Tibial nerve (tissue), 4 donors: ENCODE data around the gene RAB20. TPM values are rescaled to one million over a fixed set of nuclear protein-coding genes. Genes with fewer than 3 reads are reported as not detected.

Source experiments
- DNase-seq, 2 donors: peaks; one replicate each; pipeline ENCODE4 v3.0.0-alpha.2; 2019; ENCODE audit warnings: low spot score in 2 of 2
- H3K27ac ChIP-seq, 4 donors: fragments of 200-600 bp; sonication (generic) in 3 of 4; one replicate each; pipeline ENCODE4 v1.5.1; 2017 to 2019; ENCODE audit warnings: mild to moderate bottlenecking in 1 of 4
- H3K27me3 ChIP-seq, 2 donors: fragments of 200-600 bp; sonication (generic) in 1 of 2; one replicate each; pipeline versions ENCODE4 v1.5.1 to v1.6.0; 2017 to 2019
- H3K36me3 ChIP-seq, 3 donors: fragments of 200-600 bp; sonication (generic); one replicate each; pipeline ENCODE4 v1.5.1; 2018 to 2019
- H3K4me1 ChIP-seq, 4 donors: fragments of 200-600 bp; sonication (generic) in 3 of 4; one replicate each; pipeline ENCODE4 v1.5.1; 2017 to 2019
- H3K4me3 ChIP-seq, 4 donors: fragments of 200-600 bp; sonication (generic) in 3 of 4; one replicate each; pipeline ENCODE4 v1.5.1; 2017 to 2019; ENCODE audit warnings: mild to moderate bottlenecking in 1 of 4, moderate library complexity in 1 of 4
- H3K9me3 ChIP-seq, 4 donors: fragments of 200-600 bp; sonication (generic) in 3 of 4; one replicate each; pipeline ENCODE4 v1.5.1; 2017 to 2019
- EP300 ChIP-seq, 2 donors: sonication (generic); formaldehyde crosslinking; IDR thresholded peaks; one replicate each; pipeline ENCODE4 v1.6.1; 2017; ENCODE audit warnings: antibody characterized with exemption in 2 of 2, mild to moderate bottlenecking in 1 of 2
- POLR2A ChIP-seq, 2 donors: fragments of 450-650 bp; IDR thresholded peaks; one replicate each; pipeline ENCODE4 v1.6.1; 2017; ENCODE audit warnings: antibody characterized with exemption in 2 of 2, mild to moderate bottlenecking in 2 of 2, moderate library complexity in 2 of 2
- WGBS, 2 donors: methylation state at CpG; one replicate each; pipeline ENCODE4 v1.1.5; 2018; 5-methylcytosine and 5-hydroxymethylcytosine counted together
- total RNA-seq, 4 donors: library from RNA; depleted of rRNA; stranded (reverse); fragments of >200 nt; gene quantifications; one replicate each; pipeline ENCODE4 v1.1.0, GENCODE V29; 2016
- TF ChIP-seq, protein P1 (sequence below), 5 experiments: fragments of 200-600 bp in 3 of 5; fragments of 450-650 bp in 2 of 5; sonication (generic) in 3 of 5; IDR thresholded peaks; one replicate each; pipeline ENCODE4 v1.5.1; 2016 to 2019; ENCODE audit warnings: antibody characterized with exemption in 5 of 5, mild to moderate bottlenecking in 3 of 5, moderate library complexity in 2 of 5

Gene RAB20
- total RNA-seq, 4 donors from 2014 or later = 28.5 to 52.5 (median 30.2) TPM

DNA sequence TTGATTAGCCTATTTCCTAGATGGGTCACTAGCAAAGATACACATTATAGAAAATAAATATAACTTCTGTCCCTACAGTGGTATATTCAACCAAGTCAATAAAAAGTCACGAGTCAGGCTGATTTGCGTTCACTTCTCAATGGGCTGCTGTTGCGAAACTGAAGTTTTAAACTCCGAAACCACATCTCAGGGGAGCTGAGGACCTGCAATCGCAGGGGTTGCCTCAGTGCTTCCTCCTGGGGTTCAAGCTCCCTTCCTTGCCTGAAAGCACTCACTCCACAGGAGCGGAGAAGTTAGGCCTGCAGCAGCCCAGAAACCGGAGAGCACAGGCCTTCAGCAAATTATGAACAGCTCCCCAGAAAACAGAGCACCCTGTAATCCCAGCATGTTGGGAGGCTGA lies 39.6 kb downstream of the RAB20 start:
- DNase-seq = peak in 1 of 2 donors; percentile 47
- 82 to 85% methylated on average over 7 of the region's 7 CpGs for WGBS, 2 donors
- Histone ChIP-seq H3K27me3 (no peaks in the 10 kb centered on the region), H3K27ac (peak overlapping the region; percentile 75 to 93 (median 84)), H3K36me3 (peaks cover 0 to 10% (median 0%) of the 10 kb centered on the region in 3 donors), H3K4me3 (no peak overlapping the region), H3K4me1 (peaks cover 0 to 98% (median 67%) of the 10 kb centered on the region in 4 donors), H3K9me3 (no peaks in the 10 kb centered on the region)
- TF ChIP-seq EP300 (IDR thresholded peaks at IDR 0.05) (peak; percentile 66 to 76), POLR2A (IDR thresholded peaks at IDR 0.05) (no peak)

DNA sequence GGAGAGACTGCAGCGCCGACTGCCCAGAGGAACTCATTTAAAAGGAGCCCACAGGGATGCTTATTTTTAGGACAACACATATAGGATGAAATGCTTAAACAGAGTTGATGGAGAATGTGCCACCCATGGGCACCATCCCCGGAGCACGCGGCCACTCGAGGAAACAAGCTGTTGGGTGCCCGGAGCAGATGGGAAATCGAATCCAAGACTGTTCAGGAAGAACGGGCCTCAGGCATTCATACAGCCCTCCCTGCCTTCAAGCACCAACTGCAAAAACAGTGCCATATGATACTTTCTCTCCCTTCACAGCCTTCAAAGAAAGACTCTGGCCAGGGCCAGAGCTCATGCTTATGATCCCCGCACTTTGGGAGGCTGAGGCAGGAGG lies 40.2 kb downstream of the RAB20 start:
- TF ChIP-seq POLR2A (IDR thresholded peaks at IDR 0.05) = no peak
- TF ChIP-seq, protein P1, sequence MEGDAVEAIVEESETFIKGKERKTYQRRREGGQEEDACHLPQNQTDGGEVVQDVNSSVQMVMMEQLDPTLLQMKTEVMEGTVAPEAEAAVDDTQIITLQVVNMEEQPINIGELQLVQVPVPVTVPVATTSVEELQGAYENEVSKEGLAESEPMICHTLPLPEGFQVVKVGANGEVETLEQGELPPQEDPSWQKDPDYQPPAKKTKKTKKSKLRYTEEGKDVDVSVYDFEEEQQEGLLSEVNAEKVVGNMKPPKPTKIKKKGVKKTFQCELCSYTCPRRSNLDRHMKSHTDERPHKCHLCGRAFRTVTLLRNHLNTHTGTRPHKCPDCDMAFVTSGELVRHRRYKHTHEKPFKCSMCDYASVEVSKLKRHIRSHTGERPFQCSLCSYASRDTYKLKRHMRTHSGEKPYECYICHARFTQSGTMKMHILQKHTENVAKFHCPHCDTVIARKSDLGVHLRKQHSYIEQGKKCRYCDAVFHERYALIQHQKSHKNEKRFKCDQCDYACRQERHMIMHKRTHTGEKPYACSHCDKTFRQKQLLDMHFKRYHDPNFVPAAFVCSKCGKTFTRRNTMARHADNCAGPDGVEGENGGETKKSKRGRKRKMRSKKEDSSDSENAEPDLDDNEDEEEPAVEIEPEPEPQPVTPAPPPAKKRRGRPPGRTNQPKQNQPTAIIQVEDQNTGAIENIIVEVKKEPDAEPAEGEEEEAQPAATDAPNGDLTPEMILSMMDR (IDR thresholded peaks at IDR 0.05) = no peak
- TF ChIP-seq EP300 (IDR thresholded peaks at IDR 0.05) = no peak
- H3K9me3 ChIP-seq = no peaks in the 10 kb centered on the region
- H3K4me1 ChIP-seq = peaks cover 0 to 91% (median 61%) of the 10 kb centered on the region in 4 donors
- WGBS, 2 donors = 57 to 60% methylated on average over 10 of the region's 10 CpGs
- peaks cover 0 to 13% (median 0%) of the 10 kb centered on the region in 3 donors for H3K36me3 ChIP-seq
- DNase-seq = no peak
- no peak overlapping the region for H3K4me3 ChIP-seq
- peak overlapping the region; percentile 75 to 93 (median 84) for H3K27ac ChIP-seq
- H3K27me3 ChIP-seq = no peaks in the 10 kb centered on the region

DNA sequence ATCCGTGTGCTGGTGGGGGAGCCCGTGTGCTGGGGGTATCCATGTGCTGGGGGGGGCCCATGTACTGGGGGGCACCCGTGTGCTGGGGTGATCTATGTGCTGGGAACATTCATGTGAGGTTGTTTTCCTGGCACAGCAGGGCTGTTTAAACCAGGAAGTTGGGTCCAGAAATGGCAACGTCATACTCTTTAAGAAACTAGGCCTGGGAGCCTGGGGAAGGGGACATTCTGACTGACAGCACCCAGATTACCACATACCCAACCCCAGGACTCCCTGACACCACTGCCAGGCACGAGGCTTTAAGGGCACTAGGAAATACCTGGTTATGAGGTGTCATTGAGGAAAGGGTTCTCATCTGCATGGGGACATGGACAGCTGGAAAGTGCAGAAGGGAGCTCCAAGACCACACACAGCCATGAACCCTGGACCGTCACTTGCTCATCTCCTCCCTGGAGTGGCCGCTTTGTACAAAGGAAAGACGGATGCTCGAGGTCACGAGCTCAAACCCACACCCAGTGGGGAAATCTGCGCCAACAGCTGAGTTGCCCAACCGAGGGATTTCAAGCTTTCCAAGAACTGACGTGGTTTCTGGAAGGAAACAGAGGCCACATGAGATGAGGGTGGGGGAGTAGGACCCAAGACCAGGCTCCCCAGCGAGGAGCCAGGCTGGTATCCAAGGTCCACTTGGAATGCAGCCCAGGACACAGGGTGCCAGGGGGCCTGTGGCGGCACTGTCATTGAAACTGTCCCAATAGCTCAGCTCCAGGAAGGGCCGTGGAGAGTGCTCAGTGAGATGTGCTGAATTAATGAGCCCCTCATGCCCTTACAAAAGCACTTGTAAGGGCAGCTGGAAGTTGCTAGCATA lies 40.9 kb downstream of the RAB20 start:
- Histone ChIP-seq H3K4me3 (no peak overlapping the region), H3K4me1 (peaks cover 0 to 85% (median 54%) of the 10 kb centered on the region in 4 donors), H3K27ac (peak overlapping the region; percentile 75 to 93 (median 84)), H3K9me3 (no peaks in the 10 kb centered on the region), H3K27me3 (no peaks in the 10 kb centered on the region), H3K36me3 (peaks cover 0 to 17% (median 0%) of the 10 kb centered on the region in 3 donors)
- TF ChIP-seq POLR2A (IDR thresholded peaks at IDR 0.05) = peak in 1 of 2 donors; percentile 30
- TF ChIP-seq, protein P1 (IDR thresholded peaks at IDR 0.05) = peak in 2 of 5 experiments; percentile 12 to 37
- TF ChIP-seq EP300 (IDR thresholded peaks at IDR 0.05) = peak; percentile 100
- DNase-seq = peak; percentile 85 to 91
- WGBS, 2 donors = 33 to 35% methylated on average over 12 to 16 of the region's 16 CpGs

DNA sequence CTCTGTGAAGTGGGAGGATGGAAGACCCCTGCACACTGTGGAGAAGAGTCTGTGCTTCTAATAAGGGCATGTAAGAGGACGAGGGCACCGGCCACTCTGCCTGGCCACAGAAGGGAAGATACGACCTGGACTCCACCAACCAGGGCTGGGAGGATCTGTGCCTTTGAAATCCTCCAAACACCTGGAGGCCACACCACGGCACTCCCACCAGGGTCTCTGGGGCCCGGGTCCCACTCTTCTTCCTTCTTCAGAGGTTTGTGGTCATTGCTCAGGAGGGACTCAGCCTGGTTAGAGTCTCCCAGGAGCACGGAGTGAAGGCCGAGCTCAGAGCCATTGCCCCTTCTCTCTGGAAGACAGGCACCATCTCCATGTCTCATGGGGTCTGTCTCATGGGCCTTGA lies 42.0 kb downstream of the RAB20 start:
- H3K4me1 ChIP-seq = peaks cover 0 to 73% (median 43%) of the 10 kb centered on the region in 4 donors
- DNase-seq = no peak
- H3K27ac ChIP-seq = peak overlapping the region in 3 of 4 donors; percentile 80 to 93 (median 89)
- no peaks in the 10 kb centered on the region for H3K27me3 ChIP-seq
- H3K36me3 ChIP-seq = peaks cover 0 to 29% (median 0%) of the 10 kb centered on the region in 3 donors
- TF ChIP-seq POLR2A (IDR thresholded peaks at IDR 0.05) (no peak), EP300 (IDR thresholded peaks at IDR 0.05) (no peak)
- TF ChIP-seq, protein P1 (IDR thresholded peaks at IDR 0.05) = no peak
- no peak overlapping the region for H3K4me3 ChIP-seq
- WGBS, 2 donors = 88 to 96% methylated on average over 7 of the region's 7 CpGs
- no peaks in the 10 kb centered on the region for H3K9me3 ChIP-seq

DNA sequence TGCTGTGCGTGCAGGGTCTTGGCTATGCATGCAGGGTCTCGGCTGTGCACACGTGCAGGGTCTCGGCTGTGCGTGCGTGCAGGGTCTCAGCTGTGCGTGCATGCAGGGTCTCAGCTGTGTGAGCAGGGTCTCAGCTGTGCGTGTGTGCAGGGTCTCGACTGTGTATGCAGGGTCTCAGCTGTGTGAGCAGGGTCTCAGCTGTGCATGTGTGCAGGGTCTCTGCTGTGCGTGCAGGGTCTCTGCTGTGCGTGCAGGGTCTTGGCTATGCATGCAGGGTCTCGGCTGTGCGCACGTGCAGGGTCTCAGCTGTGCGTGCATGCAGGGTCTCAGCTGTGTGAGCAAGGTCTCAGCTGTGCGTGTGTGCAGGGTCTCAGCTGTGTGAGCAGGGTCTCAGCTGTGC lies 42.5 kb downstream of the RAB20 start:
- H3K4me3 ChIP-seq = no peak overlapping the region
- WGBS, 2 donors = 90 to 91% methylated on average over 2 to 16 of the region's 16 CpGs
- no peak for TF ChIP-seq EP300 (IDR thresholded peaks at IDR 0.05)
- no peak for TF ChIP-seq POLR2A (IDR thresholded peaks at IDR 0.05)
- TF ChIP-seq, protein P1 (IDR thresholded peaks at IDR 0.05) = no peak
- peaks cover 0 to 34% (median 0%) of the 10 kb centered on the region in 3 donors for H3K36me3 ChIP-seq
- peaks cover 0 to 69% (median 39%) of the 10 kb centered on the region in 4 donors for H3K4me1 ChIP-seq
- H3K27ac ChIP-seq = peak overlapping the region in 2 of 4 donors; percentile 89 to 93
- H3K9me3 ChIP-seq = no peaks in the 10 kb centered on the region
- no peaks in the 10 kb centered on the region for H3K27me3 ChIP-seq
- DNase-seq = no peak
